Natural killer cell (primary cell): ENCODE measurements around the gene TRAF2. TPM values are rescaled to one million over a fixed set of nuclear protein-coding genes. Genes with fewer than 3 reads are reported as not detected.

Experiments used
- ATAC-seq, 3 donors: fragments of 150-1000 bp in 2 of 3; fragments of 200-7000 bp in 1 of 3; cut with Tn5 transposase; 1 replicate in 1 of 3; 2 replicates in 2 of 3; pipeline ENCODE4 v1.10.0; 2021; ENCODE audit warnings: mild to moderate bottlenecking in 2 of 3, moderate library complexity in 2 of 3
- DNase-seq, 2 donors: peaks; one replicate each; pipeline versions ENCODE4 v3.0.0 to v3.0.0-alpha.2; 2013 to 2021; ENCODE audit warnings: mixed read lengths in 1 of 2
- H3K27ac ChIP-seq: one replicate; pipeline ENCODE4 v1.5.1; 2013; ENCODE audit warnings: mild to moderate bottlenecking, low read length
- H3K27me3 ChIP-seq: one replicate; pipeline ENCODE4 v1.6.1; 2013; ENCODE audit warnings: low read length; ENCODE audit not compliant: control insufficient read depth, insufficient read depth
- H3K36me3 ChIP-seq: one replicate; pipeline ENCODE4 v1.6.1; 2013; ENCODE audit warnings: low read length; ENCODE audit not compliant: control insufficient read depth, insufficient read depth
- H3K4me1 ChIP-seq: one replicate; pipeline ENCODE4 v1.6.1; 2013; ENCODE audit warnings: low read length; ENCODE audit not compliant: control insufficient read depth, insufficient read depth
- H3K4me3 ChIP-seq: one replicate; pipeline ENCODE4 v1.5.1; 2013; ENCODE audit warnings: low read length
- H3K9me3 ChIP-seq: one replicate; pipeline ENCODE4 v1.6.1; 2013; ENCODE audit warnings: low read length; ENCODE audit not compliant: control insufficient read depth, insufficient read depth
- H3K27ac Mint-ChIP-seq, 2 donors: one replicate each; pipeline ENCODE4 v1.8.0; 2022; ENCODE audit warnings: mild to moderate bottlenecking in 2 of 2, mixed read lengths in 2 of 2, moderate library complexity in 1 of 2
- H3K27me3 Mint-ChIP-seq, 2 donors: one replicate each; pipeline ENCODE4 v1.8.0; 2022; ENCODE audit warnings: low read depth in 2 of 2, mixed read lengths in 2 of 2
- H3K36me3 Mint-ChIP-seq: one replicate; pipeline ENCODE4 v1.8.0; 2022; ENCODE audit warnings: mixed read lengths
- H3K4me1 Mint-ChIP-seq, 2 donors: one replicate each; pipeline ENCODE4 v1.8.0; 2022; ENCODE audit warnings: mixed read lengths in 2 of 2
- H3K4me3 Mint-ChIP-seq: one replicate; pipeline ENCODE4 v1.8.0; 2022; ENCODE audit warnings: mild to moderate bottlenecking, moderate library complexity, mixed read lengths
- H3K9me3 Mint-ChIP-seq, 2 donors: one replicate each; pipeline ENCODE4 v1.8.0; 2022; ENCODE audit warnings: mixed read lengths in 2 of 2
- CTCF ChIP-seq: fragments of 200-600 bp; IDR thresholded peaks from one replicate; pipeline ENCODE4 v1.8.0; 2022; ENCODE audit warnings: antibody characterized with exemption
- WGBS: methylation state at CpG from one replicate; pipeline ENCODE4 v1.1.7; 2013; ENCODE audit warnings: missing lambda C conversion rate; ENCODE audit not compliant: insufficient coverage; 5-methylcytosine and 5-hydroxymethylcytosine counted together
- intact Hi-C: fragments of 100-400 bp; cut with micrococcal nuclease; formaldehyde crosslinking; loops from one replicate; pipeline ENCODE4 v1.14.2; 2022
- total RNA-seq, 4 donors: library from RNA; stranded (reverse); fragments of 120-200 nt in 1 of 4; gene quantifications; one replicate each; pipeline versions ENCODE4 v1.2.3 to v1.2.4, GENCODE V29; 2013 to 2022

The TRAF2 gene
- total RNA-seq, 3 donors from 2014 or later (not counting 1 experiment from before 2014, with no cell fraction given), result 17.4 to 35.5 (median 25.0) TPM

GRCh38 chr9:136846376-136847087 is 39.8 kb upstream of the TRAF2 start:
- DNase-seq (peak in 1 of 2 donors; percentile 46), ATAC-seq (no peak)
- intact Hi-C loops, result loop anchor here (2.0 to 10.0 kb wide), 3 partner anchors 151 to 364 kb away; partner anchors contain the start of genes CLIC3 and SEC16A
- Histone ChIP-seq H3K4me3 (no peak overlapping the region), H3K27ac (no peak overlapping the region), H3K36me3 (peaks cover 6% of the 10 kb centered on the region), H3K4me1 (peaks cover 58% of the 10 kb centered on the region), H3K9me3 (no peaks in the 10 kb centered on the region), H3K27me3 (peaks cover 3% of the 10 kb centered on the region)
- Mint-ChIP-seq H3K4me3 (peak overlapping the region; percentile 50), H3K36me3 (no peaks in the 10 kb centered on the region), H3K27me3 (no peaks in the 10 kb centered on the region), H3K4me1 (peaks cover 19 to 40% of the 10 kb centered on the region in 2 donors), H3K27ac (peak overlapping the region; percentile 68 to 80), H3K9me3 (no peaks in the 10 kb centered on the region)
- TF ChIP-seq CTCF, result no peak
- WGBS, result 22% methylated on average over 98 of the region's 98 CpGs

GRCh38 chr9:136847088-136847825 is 39.1 kb upstream of the TRAF2 start:
- H3K9me3 ChIP-seq, result no peaks in the 10 kb centered on the region
- no peaks in the 10 kb centered on the region for H3K27me3 Mint-ChIP-seq
- peak overlapping the region; percentile 48 for H3K27ac ChIP-seq
- no peaks in the 10 kb centered on the region for H3K36me3 Mint-ChIP-seq
- intact Hi-C loops, result loop anchor here (2.0 to 10.0 kb wide), 3 partner anchors 150 to 364 kb away; partner anchors contain the start of genes CLIC3 and SEC16A
- DNase-seq (peak in 1 of 2 donors; percentile 42), ATAC-seq (no peak)
- WGBS, result 15% methylated on average over 70 of the region's 75 CpGs
- H3K4me3 ChIP-seq, result no peak overlapping the region
- H3K27ac Mint-ChIP-seq, result peak overlapping the region; percentile 88 to 97
- H3K27me3 ChIP-seq, result peaks cover 3% of the 10 kb centered on the region
- peaks cover 17 to 38% of the 10 kb centered on the region in 2 donors for H3K4me1 Mint-ChIP-seq
- peaks cover 6% of the 10 kb centered on the region for H3K36me3 ChIP-seq
- no peaks in the 10 kb centered on the region for H3K9me3 Mint-ChIP-seq
- no peak for TF ChIP-seq CTCF
- peaks cover 51% of the 10 kb centered on the region for H3K4me1 ChIP-seq
- H3K4me3 Mint-ChIP-seq, result peak overlapping the region; percentile 93

- no peak for TF ChIP-seq CTCF
- peak overlapping the region; percentile 88 to 97 for H3K27ac Mint-ChIP-seq
- peak overlapping the region; percentile 93 for H3K4me3 Mint-ChIP-seq
- H3K27me3 Mint-ChIP-seq, result no peaks in the 10 kb centered on the region
- DNase-seq (peak; percentile 81), ATAC-seq (peak; percentile 35 to 41 (median 36))
- peaks cover 15 to 35% of the 10 kb centered on the region in 2 donors for H3K4me1 Mint-ChIP-seq
- H3K27me3 ChIP-seq, result peaks cover 3% of the 10 kb centered on the region
- peaks cover 6% of the 10 kb centered on the region for H3K36me3 ChIP-seq
- H3K4me3 ChIP-seq, result peak overlapping the region; percentile 94
- H3K4me1 ChIP-seq, result peaks cover 50% of the 10 kb centered on the region
- no peaks in the 10 kb centered on the region for H3K9me3 ChIP-seq
- H3K27ac ChIP-seq, result peak overlapping the region; percentile 48
- WGBS, result 4% methylated on average over 48 of the region's 48 CpGs
- no peaks in the 10 kb centered on the region for H3K36me3 Mint-ChIP-seq
- intact Hi-C loops, result loop anchor here (2.0 to 10.0 kb wide), 3 partner anchors 149 to 365 kb away; partner anchors contain the start of genes CLIC3 and SEC16A
- no peaks in the 10 kb centered on the region for H3K9me3 Mint-ChIP-seq
These were observed 38.4 kb upstream of the TRAF2 start for GRCh38 chr9:136847826-136848392.
